Ureter (tissue), 1 donor: ENCODE measurements around the gene DDO. TPM values are rescaled to one million over a fixed set of nuclear protein-coding genes. Genes with fewer than 3 reads are reported as not detected.
A peak's percentile ranks its signal among the peaks of the same experiment; 100 is the strongest.
"Not testable (repeated sequence)": the region's sequence is repeated elsewhere in the genome, so short reads cannot be mapped to it uniquely, and the experiment has no call there.

Source experiments
- DNase-seq: peaks from one replicate; pipeline ENCODE4 v3.0.0-alpha.2; 2020; ENCODE audit warnings: low spot score
- total RNA-seq: library from RNA; stranded (reverse); gene quantifications from one replicate; pipeline ENCODE4 v1.2.4, GENCODE V29; 2023
- donor health status: DM: yes; HTN: yes; CAD: no.

Gene DDO, protein sequence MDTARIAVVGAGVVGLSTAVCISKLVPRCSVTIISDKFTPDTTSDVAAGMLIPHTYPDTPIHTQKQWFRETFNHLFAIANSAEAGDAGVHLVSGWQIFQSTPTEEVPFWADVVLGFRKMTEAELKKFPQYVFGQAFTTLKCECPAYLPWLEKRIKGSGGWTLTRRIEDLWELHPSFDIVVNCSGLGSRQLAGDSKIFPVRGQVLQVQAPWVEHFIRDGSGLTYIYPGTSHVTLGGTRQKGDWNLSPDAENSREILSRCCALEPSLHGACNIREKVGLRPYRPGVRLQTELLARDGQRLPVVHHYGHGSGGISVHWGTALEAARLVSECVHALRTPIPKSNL
- 0.42 TPM for total RNA-seq

DNA sequence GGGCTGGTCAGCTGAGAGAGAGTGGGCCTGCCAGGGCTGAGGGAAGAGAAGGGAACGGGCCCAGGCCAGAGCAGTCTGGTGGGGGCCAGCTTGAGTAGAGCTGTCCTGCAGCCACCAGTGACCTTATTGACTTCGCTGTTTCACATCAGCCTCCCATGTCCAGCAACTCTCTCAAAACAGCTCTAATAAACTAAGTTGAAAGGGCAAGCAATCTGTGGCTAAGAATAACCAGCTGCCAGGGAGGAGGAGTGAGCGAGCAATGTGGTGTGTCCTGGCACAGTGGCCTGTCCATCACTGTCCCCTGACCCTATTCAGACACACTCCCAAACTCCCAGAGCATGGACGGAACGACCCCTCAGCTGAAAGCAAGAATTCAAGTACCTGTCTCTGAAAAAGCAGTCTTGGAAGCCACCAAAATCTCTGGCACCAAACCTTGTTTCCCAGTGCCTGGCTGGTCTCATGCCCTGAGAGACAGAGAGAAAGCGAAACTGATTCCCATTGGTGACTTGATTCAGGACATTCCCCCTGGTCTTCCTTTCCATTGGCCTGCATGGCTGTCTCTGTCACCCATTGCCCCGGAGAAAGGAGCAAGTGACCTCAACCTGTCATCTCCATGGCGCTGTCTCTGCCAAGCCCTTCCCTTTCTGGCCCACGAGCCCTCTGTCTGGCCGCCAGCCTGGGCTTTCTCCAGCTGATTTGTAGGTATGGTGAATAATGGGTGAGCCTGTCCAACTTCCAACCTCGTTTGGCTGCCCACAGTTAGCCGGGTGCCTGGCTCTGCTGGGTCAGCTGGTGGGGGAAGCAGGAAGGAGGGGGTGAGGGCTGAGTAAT lies at the start of gene DDO:
Gene DDO (minus strand): TSS at position 490 of the 831 bp plus-strand sequence. CDS start 2,113 bp downstream, outside the sequence.
- peak; percentile 77 for DNase-seq

DNA sequence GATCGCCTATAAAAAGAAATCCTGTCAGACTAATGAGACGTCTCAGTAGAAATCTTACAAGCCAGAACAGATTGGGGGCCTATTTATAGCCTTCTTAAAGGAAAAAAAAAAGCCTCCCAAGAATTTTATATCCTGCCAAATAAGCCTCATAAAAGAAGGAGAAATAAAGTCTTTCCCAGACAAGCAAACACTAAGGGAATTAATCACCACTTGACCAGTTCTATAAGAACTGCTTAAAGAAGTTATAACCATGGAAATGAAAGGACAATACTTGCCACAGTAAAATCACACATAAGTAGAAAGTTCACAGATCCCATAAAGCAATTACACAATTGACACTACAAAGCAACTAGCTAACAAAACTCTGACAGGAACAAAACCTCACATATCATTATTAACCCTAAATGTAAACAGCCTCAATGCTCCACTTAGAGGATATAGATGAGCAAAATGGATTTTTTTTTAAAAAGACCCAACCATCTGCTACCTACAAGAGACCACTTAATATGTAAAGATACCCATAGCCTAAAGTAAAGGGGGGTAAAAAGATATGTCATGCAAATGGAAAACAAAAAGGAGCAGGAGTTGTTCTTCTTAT lies 47.6 kb upstream of the DDO start:
- DNase-seq, result no peak

DNA sequence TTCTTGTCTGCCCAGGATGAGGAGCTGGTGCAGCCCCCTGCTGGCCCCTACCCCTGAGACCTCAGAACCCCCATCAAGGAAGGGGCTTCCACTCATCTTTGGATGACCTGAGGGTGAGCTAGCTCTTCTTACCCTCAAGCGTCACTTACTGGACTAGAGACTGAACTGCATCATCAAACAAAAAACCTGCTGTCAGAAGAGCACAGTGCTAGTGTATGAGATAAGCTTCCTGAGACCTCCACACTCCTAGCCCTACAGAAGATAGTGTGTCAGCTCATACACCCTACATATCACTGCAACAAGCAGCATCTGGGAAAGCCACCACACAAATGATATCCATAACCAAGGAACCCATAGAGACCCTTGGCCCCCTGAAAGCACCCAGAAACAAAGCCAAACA lies 46.0 kb upstream of the DDO start:
- DNase-seq, result no peak

DNA sequence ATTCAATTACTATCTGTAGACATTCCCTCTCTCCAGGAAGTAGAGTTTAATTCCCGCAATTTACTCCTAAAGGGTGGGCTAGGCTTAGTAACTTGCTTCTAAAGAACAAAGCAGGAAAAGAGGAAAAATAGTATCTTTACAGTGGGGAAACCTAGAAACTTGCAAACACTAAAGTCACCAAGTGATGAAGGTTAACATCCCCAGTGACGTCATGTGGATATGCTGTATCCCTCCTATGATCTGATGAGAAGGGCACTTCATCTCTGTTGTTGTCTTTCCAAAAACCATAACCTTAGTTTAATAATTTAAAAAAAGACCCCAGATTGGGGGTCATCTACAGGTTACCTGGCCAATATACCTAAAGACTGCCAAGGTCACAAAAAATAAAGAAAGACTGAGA lies 43.8 kb upstream of the DDO start:
- DNase-seq, result no peak

DNA sequence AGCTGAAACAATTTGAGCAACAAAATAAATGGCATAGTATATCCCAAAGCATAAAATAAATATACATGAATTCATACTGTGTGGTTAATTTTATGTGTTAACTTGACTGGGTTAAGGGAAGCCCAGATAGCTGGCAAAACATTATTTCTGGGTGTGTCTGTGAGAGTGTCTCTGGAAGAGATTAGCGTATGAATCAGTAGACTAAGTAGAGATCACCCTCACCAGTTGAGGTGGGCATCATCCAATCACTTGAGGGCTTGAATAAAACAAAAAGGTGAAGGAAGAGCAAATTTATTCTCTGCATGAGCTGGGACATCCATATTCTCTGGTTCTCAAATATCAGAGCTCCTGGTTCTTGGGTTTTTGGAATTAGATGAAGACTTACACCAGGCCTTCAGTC lies 43.1 kb upstream of the DDO start:
- DNase-seq, result no peak

DNA sequence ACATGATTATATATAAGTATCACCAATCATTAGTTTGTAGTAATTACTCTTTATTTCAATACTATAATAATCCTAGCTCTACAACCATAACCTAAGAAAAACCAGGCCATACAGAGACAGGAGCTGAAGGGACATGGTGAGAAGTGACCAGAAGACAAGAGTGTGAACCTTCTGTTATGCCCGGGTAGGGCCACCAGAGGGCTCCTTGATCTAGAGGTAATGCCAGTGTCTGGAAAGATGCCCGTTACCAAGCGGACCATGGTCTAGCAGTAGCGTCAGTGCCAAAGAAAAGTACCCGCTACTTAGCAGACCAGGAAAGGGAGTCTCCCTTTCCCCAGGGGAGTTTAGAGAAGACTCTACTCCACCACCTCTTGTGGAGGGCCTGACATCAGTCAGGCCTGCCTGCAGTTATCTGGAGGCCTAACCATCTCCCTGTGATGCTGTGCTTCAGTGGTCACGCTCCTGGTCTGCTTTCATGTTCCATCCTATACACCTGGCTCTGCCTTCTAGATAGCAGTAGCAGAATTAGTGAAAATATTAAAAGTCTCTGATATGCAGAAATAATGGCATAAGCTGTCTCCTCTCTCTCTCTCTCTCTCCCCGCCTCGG lies 42.3 kb upstream of the DDO start:
- DNase-seq, result not testable (repeated sequence)

DNA sequence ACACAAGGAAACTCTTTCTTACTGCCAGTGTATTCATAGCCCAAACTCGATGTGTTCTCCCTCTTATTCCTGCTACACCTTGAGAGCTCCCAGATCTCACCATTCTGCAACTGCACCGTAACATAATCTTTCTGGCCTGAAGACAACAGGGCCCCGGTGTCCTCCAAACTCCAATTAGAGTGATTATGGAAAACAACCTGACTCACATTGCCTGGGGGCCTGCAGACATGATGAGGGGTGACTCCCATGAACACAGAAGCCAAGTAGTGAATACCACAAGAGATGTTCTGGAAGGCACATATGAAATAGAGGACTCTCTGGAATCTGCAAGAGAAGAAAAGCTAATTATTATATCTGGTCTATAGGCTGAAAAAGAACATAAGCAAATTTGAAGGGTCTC lies 41.3 kb upstream of the DDO start:
- no peak for DNase-seq

DNA sequence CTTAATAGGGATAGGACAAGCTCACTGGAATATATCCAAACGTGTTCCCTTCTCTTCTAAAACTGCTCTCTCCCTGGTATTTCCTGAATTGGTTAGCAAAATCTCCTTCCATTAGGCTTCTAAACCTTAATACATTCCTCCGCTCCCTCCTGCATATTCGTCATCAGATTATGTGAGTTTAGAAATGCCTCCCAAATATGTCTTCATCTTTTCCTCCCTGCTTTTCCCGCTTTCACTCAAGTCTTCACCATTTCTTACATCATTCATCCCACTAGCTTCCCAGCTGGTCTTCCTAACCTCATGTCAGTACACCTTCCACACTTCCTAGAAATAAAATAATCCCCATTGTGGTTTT lies 34.1 kb upstream of the DDO start:
- no peak for DNase-seq

DNA sequence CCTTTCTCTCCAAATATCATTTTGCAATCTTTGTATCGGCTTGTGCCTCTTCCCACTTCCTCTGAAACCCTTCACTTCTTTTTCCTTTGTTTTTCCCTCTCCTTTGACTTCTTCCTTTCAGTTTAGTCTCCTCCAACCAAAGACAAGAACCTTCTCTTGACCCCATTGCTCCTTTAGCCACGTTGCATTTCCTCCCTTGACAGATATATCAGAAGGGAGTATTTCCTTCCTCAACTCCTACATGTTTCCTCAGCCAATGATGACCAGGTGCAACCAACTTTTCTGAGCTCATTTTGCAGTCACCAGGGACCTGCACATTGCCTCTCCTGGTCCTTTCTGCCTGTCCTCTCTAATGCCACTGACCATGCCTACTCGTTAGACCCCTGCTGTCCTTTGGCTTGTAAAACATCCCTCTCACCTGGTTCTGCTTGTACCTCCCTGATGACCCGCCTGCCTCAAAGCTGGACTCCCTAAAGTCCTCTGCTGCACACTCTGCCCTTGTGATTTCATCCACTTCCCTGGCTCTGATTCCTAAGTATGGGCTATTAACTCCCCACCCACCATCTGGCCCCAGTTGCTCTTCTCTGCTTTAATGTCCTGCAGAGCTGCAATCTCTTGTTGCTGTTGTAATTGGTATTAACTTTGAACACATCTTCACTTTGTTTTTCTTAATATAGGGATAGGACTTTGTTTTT lies 33.6 kb upstream of the DDO start:
- no peak for DNase-seq

DNA sequence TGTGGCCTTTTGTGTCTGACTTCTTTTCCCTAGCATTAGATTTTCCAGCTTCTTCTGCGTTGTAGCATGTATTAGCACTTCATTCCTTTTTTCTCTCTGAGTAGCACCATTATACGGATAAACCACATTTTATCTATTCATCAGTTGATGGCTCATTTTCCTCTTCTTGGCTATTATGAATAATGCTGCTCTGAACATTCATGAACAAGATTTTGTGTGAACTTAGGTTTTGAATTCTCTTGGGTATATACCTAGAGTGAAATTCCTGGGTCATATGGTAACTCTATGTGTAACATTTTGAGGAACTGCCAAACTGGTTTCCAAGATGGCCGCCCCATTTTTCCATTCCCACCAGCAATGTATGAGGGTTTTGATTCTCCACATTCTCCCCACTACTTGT lies 32.4 kb upstream of the DDO start:
- no peak for DNase-seq

DNA sequence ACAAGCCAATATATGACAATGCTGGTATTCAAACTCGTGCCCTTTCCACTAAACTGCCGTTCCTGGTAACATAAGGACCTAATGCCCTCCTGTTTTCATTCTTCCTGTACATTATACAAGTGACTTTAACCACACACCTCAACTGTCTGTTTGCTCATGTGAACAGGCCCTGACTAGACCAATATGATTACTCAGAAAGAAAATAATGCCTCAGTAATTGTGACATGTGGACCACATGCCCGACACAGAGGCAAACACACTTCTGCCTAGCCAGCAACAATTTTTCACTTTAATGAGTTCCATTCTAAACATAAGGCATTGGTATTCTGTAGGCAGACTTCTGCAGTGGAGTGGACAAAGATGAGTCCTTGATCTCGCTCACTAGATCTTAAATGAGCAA lies 31.0 kb upstream of the DDO start:
- no peak for DNase-seq

DNA sequence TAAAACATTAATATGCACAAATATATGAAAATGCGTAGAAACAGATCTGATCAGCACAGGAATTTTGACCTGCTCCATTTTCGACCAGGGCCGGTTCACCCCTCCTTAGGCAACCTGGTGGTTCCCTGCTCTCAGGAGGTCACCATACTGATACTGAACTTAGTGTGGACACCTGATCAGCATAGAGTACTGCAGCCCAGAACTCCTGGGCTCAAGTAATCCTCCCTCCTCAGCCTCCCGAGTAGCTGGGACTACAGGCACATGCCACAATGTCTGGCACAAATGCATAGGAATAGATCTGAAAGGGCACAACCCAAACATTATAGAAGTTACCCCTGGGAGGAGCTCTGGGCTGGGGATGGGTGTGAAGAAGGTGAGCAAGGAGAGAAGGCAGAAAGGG lies 24.7 kb upstream of the DDO start:
- no peak for DNase-seq

DNA sequence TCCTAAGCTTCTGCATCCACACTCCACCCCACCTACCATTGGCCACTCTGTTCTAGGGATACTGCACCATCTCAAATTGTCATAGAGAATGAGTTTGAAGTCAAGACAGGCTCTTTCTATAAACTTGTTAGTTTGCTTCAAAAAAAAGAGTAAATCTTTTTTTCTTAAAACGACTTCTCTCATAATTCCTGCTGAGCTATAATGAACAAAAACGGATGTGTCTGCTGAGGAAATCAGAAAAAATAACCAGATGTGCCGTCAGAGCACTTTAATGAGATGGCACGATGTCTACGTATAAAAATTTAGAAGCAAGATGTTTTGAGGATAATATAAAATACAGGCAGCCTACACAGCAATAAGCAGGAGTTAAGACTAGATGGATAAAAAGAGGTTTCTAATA lies 24.0 kb upstream of the DDO start:
- no peak for DNase-seq

DNA sequence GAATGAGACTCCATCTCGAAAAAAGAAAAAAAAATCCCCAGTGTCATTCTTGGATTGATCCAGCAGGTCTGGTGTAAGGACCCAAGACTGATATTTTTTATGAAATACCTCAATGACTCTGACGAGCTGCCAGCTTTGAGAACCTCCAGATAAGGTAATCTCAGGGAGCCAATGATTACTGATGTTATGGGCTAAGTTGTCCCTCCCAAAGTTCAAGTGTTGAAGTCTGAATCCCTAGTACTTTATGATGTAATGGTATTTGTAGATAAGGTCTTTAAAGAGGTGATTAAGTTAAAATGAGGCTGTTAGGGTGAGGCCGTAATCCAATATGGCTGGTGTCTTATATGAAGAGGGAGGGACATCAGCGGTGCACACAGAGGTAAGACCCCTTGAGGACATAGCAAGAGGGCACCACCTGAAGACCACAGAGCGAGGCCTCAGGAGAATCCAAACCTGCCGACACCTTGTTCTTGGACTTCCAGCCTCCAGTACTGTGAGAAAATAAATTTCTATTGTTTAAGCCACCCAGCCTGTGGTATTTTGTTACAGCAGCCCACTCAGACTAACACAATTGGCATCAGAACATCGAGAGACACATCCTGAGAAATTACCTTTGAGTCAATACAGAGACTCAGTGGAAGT lies 19.7 kb upstream of the DDO start:
- no peak for DNase-seq

DNA sequence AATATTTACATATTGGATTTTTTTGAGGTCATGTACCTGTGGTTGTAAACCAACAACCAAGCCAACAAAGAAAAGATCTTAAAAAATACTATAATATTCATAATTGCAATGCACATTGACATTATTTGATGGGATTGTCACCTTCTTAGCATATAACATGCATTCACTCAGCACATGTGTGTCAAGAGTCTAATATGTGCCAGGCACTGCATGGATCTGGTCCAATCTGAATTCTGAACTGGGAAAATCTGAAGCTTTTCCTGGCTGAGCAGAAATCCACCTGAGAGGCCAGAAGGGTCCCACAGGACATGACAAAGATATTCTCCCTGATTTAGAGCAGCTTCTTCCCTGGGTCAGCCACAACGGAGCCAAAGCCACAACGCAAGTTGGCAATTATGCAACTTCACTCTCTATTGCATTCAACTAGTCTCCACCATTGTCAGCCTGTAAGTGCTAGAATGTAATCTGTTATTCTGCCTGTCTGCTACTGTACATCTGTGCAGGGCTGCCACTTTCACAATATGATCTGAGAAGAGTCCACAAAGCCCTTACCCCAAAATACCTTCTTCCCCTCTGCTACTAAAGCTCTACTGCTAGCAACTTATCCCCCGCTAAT lies 17.0 kb upstream of the DDO start:
- DNase-seq, result no peak

DNA sequence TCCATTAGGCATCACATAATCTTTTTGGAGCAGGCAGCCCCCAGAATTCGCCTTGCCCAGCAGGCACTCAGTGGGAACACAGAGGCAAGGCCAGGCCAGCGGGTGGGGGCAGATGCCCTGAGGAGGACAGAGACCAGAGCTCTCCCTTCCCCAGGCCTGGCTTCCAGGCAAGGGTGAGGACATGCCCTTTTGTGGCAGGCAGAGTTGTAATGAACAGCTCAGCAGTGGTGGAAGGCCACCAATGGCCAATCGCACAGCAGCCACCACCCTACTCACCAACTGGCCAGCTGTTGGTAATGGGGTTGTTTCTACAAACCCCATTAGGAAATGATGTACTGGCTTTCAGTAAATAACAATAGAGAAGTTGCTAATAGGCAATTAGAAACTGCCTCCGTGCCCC lies 15.4 kb upstream of the DDO start:
- DNase-seq, result no peak

DNA sequence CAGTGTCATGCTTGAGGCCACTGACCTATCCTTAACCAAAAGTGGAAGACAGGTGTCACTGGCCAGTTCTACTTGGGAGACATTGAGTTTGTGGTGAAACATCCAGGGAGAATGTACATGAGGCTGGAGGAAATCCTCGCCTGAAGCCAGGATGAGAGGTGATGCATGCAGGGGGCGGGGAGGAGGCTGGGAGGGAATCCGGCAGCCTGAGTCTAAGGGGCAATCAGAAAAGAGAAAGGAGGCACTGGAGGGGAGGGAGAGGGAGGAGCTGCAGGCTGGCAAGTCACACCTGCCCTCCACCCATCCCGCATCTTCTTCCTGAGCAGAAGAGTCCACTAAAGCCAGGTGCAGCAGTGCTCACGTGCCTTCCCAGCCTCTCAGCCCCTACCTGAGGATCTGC lies 14.9 kb upstream of the DDO start:
- no peak for DNase-seq

DNA sequence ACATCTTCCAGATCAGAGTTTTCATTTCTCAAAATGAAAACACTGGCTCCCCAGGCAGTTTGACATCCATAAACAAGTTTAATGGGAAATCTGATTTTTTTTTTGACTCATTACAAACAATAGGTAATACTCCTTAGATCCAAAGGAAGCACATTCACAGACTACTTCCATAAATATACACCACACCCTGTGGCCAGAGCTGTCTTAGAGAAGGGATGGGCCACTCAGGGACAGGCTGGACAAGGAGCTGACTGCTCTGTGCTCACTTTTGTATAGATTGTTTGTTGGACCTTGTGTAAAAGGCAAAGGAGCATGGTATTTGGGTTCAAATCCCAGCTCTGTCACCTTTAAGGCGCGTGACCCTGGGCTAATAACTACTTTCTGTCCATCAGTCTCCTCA lies 12.8 kb upstream of the DDO start:
- DNase-seq, result no peak

DNA sequence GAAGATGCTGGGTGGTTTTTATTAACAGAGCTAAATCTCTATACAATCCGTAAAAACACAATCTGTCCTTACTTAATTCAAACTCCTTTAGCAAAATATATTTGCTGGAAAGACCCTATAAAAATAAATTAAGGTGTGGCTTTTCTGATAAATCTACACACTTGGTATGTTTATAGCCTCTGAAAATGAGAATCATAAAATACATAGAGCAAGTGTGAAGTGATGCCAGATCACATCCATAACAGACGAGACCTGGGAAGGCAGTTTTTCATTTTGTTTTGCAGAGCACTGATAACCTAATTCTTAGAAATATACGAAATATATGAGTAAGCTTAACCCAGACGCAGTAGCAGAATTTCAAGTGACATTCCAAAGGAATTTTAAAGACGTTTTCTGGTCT lies 10.4 kb upstream of the DDO start:
- DNase-seq, result no peak

DNA sequence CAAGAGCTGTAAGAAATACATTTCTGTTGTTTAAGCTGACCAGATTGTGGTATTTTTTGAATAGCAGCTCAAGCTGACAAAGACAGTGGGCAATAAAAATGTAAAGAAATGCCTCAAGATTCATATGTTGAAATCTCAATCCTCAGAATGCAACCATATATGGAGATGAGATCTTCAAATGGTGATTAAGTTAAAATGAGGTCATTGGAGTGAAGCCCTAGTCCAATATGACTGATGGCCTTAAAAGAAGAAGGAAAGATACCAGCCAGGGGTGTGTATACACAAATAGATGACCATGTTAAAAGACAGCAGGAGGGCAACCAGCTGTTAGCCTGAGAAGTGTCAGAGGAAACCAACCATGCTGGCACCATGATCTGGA lies 7.1 kb upstream of the DDO start:
- no peak for DNase-seq
